Central memory CD8-positive, alpha-beta T cell (primary cell): ENCODE data around the gene NTHL1.

Experiments
- ATAC-seq: fragments of 150-1000 bp; cut with Tn5 transposase; replicated peaks from 2 replicates; pipeline ENCODE4 v1.10.0; 2022; ENCODE audit warnings: mild to moderate bottlenecking, moderate FRiP score, moderate number of reproducible peaks; ENCODE audit not compliant: poor library complexity, severe bottlenecking; ENCODE audit errors: extremely low read depth
- DNase-seq, 2 donors: peaks; one replicate each; pipeline ENCODE4 v3.0.0; 2021; ENCODE audit warnings: low spot score in 2 of 2
- H3K27ac Mint-ChIP-seq: one replicate; pipeline ENCODE4 v1.8.0; 2022; ENCODE audit warnings: low read depth, mild to moderate bottlenecking, moderate library complexity, mixed read lengths
- H3K27me3 Mint-ChIP-seq: one replicate; pipeline ENCODE4 v1.8.0; 2022; ENCODE audit warnings: mixed read lengths
- H3K36me3 Mint-ChIP-seq: one replicate; pipeline ENCODE4 v1.8.0; 2022; ENCODE audit warnings: mild to moderate bottlenecking, moderate library complexity, mixed read lengths; ENCODE audit not compliant: insufficient read depth
- H3K4me1 Mint-ChIP-seq: one replicate; pipeline ENCODE4 v1.8.0; 2022; ENCODE audit warnings: mixed read lengths
- H3K4me3 Mint-ChIP-seq: one replicate; pipeline ENCODE4 v1.8.0; 2022; ENCODE audit warnings: mild to moderate bottlenecking, moderate library complexity, mixed read lengths
- H3K9me3 Mint-ChIP-seq: one replicate; pipeline ENCODE4 v1.8.0; 2022; ENCODE audit warnings: mixed read lengths

Gene NTHL1

DNA sequence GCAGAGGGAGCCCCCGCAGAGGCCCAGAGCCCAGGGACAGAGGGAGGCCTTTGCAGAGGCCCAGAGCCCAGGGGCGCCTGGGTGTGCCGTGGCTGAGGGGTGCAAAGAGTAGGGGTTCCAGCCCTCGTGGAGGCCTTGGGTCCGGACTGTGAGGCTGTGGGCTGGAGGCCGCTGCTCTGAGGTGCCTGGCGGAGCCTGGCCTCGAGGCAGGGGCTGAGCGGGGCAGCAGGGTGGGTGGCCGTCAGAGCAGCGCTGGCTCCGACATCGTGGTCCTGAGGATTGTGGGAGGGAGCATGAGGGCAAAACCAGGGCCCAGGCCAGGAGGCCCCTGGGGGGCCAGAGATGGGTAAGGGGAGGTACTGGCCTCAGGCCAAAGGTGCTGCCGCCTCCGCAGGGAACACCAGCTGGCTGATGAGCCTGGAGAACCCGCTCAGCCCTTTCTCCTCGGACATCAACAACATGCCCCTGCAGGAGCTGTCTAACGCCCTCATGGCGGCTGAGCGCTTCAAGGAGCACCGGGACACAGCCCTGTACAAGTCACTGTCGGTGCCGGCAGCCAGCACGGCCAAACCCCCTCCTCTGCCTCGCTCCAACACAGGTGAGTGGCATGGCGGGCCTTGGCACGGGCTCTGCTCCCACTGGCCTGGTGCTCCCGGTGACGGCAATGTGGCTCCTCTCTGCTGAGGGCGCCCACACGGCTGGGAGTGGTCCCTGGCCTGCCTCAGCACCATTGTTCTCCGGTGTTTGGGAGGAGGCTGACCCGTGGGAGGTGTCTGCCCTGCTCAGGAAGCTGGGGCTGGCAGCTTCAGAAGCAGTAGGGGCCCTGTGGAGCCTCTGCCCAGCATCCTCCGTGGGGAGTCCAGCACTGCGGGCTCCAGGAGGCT is 33.8 kb upstream of the NTHL1 start:
- H3K9me3 Mint-ChIP-seq: no peaks in the 10 kb centered on the region
- DNase-seq (no peak), ATAC-seq (no peak)
- H3K36me3 Mint-ChIP-seq: peaks cover 11% of the 10 kb centered on the region
- H3K4me1 Mint-ChIP-seq: peaks cover 4% of the 10 kb centered on the region
- H3K27ac Mint-ChIP-seq: no peak overlapping the region
- H3K27me3 Mint-ChIP-seq: no peaks in the 10 kb centered on the region
- H3K4me3 Mint-ChIP-seq: no peak overlapping the region

DNA sequence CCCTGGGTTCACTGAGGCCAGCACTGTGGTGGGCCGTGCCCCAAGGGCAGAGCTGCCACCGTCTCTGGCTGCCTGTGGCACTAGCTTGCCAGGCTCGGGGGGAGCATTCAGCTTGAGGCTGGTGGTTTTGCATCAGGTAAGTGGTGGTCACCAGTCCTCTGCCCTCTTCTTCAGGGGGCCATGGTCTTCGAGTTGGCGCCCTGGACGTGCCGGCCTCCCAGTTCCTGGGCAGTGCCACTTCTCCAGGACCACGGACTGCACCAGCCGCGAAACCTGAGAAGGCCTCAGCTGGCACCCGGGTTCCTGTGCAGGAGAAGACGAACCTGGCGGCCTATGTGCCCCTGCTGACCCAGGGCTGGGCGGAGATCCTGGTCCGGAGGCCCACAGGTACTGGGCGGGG is 32.4 kb upstream of the NTHL1 start:
- no peak for DNase-seq
- no peak for ATAC-seq
- Mint-ChIP-seq H3K9me3 (no peaks in the 10 kb centered on the region), H3K4me3 (no peak overlapping the region), H3K27ac (no peak overlapping the region), H3K27me3 (no peaks in the 10 kb centered on the region), H3K4me1 (peaks cover 4% of the 10 kb centered on the region), H3K36me3 (peaks cover 12% of the 10 kb centered on the region)

GRCh38 chr16:2079311-2079800 is 31.7 kb upstream of the NTHL1 start:
- peaks cover 16% of the 10 kb centered on the region for H3K36me3 Mint-ChIP-seq
- H3K9me3 Mint-ChIP-seq: no peaks in the 10 kb centered on the region
- no peak for DNase-seq
- ATAC-seq: no peak
- H3K27me3 Mint-ChIP-seq: no peaks in the 10 kb centered on the region
- H3K4me1 Mint-ChIP-seq: peaks cover 9% of the 10 kb centered on the region
- no peak overlapping the region for H3K4me3 Mint-ChIP-seq
- no peak overlapping the region for H3K27ac Mint-ChIP-seq

DNA sequence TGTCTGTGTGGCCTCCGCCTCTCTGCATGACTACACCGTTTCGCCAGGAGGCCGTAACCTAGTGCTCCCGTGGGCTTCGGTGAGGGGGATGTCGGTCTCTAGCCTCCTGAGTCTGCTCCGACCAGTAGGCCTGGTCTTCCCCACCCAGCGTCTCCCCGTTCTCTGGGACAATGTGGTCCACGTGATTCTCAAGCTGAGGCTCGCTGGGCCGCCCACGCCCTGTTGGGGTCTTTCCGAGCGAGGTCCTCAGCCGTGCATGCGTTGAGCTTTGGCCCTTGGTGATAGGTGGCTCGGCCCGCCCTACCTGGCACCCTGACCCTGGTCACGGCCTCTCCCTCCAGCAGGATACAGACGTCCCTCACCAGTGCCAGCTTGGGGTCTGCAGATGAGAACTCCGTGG is 31.1 kb upstream of the NTHL1 start:
- no peak overlapping the region for H3K27ac Mint-ChIP-seq
- DNase-seq (no peak), ATAC-seq (no peak)
- no peaks in the 10 kb centered on the region for H3K27me3 Mint-ChIP-seq
- peaks cover 13% of the 10 kb centered on the region for H3K36me3 Mint-ChIP-seq
- no peaks in the 10 kb centered on the region for H3K9me3 Mint-ChIP-seq
- H3K4me3 Mint-ChIP-seq: no peak overlapping the region
- H3K4me1 Mint-ChIP-seq: peaks cover 9% of the 10 kb centered on the region

DNA sequence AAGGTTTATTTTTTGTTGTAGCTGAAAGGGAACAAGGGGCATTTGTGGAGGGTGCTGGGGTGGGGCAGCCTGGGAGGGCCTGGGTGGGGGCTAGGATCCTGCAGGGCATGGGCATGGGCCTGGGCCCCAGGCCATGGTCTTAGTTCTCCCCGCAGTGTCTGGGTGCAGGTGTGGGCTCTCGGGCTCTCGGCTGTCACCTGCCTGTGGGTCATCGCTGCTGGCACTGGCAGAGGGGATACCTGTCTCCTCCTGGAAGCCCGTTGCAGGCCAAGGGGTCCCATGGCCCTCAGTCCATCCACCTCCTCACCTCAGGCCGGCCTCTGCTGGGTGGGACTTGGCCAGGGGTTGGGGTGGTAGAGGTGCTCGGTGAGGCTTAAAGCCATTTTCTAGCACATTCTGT is 30.5 kb upstream of the NTHL1 start:
- Mint-ChIP-seq H3K27me3 (no peaks in the 10 kb centered on the region), H3K36me3 (peaks cover 13% of the 10 kb centered on the region), H3K4me1 (peaks cover 9% of the 10 kb centered on the region), H3K4me3 (no peak overlapping the region), H3K9me3 (no peaks in the 10 kb centered on the region), H3K27ac (no peak overlapping the region)
- no peak for DNase-seq
- ATAC-seq: no peak

DNA sequence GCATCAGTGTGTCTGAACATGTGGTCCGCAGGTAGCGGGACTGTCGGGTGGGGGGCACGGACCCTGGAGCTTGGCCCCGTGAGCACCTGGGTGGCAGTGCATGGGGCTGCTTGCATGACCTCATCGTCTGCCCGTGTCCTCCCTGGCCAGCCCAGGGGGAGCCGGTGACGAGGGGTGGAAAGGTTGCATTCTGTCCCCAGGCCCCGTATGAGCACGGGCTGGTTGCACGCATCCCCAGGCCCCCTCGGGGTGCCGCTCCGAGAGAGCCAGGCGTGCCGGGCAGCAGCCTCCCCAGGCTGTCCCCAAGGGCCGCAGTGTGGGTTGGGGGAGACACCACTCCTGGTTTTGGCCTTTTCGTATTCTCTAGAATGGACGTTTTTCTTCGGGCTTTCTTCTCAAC is 30.1 kb upstream of the NTHL1 start:
- Mint-ChIP-seq H3K4me3 (no peak overlapping the region), H3K27me3 (no peaks in the 10 kb centered on the region), H3K36me3 (peaks cover 12% of the 10 kb centered on the region), H3K27ac (no peak overlapping the region), H3K4me1 (peaks cover 9% of the 10 kb centered on the region), H3K9me3 (no peaks in the 10 kb centered on the region)
- ATAC-seq (no peak), DNase-seq (no peak)

DNA sequence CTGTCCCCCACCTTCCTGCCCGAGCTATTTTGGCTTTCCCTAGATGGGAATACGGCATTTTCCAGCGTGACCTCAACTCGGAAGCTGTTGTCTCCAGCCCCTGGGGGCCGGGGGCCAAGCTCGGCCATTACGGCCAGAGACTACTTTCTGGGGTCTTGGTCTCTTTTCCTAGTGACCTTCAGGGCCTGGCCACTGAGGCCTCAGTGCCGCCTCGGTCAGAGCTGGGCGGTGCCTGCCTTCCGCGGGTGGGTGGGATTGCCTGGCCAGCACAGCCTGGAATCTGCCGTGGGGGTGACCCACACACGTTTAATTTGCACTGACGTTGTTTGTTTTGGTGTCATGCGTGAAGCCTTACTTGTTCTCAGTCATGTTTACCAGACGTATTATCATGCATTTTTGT is 29.4 kb upstream of the NTHL1 start:
- H3K36me3 Mint-ChIP-seq: peaks cover 12% of the 10 kb centered on the region
- DNase-seq: no peak
- H3K27ac Mint-ChIP-seq: no peak overlapping the region
- no peak for ATAC-seq
- H3K4me3 Mint-ChIP-seq: no peak overlapping the region
- peaks cover 5% of the 10 kb centered on the region for H3K4me1 Mint-ChIP-seq
- no peaks in the 10 kb centered on the region for H3K9me3 Mint-ChIP-seq
- no peaks in the 10 kb centered on the region for H3K27me3 Mint-ChIP-seq

GRCh38 chr16:2076072-2076865 is 28.6 kb upstream of the NTHL1 start:
- Mint-ChIP-seq H3K27me3 (no peaks in the 10 kb centered on the region), H3K4me3 (no peak overlapping the region), H3K9me3 (no peaks in the 10 kb centered on the region), H3K36me3 (peaks cover 9% of the 10 kb centered on the region), H3K4me1 (peaks cover 5% of the 10 kb centered on the region), H3K27ac (no peak overlapping the region)
- no peak for DNase-seq
- no peak for ATAC-seq

GRCh38 chr16:2075631-2076030 is 28.0 kb upstream of the NTHL1 start:
- ATAC-seq (no peak), DNase-seq (no peak)
- peaks cover 5% of the 10 kb centered on the region for H3K4me1 Mint-ChIP-seq
- H3K27ac Mint-ChIP-seq: no peak overlapping the region
- H3K4me3 Mint-ChIP-seq: no peak overlapping the region
- no peaks in the 10 kb centered on the region for H3K27me3 Mint-ChIP-seq
- H3K36me3 Mint-ChIP-seq: peaks cover 8% of the 10 kb centered on the region
- H3K9me3 Mint-ChIP-seq: no peaks in the 10 kb centered on the region

GRCh38 chr16:2074071-2074470 is 26.4 kb upstream of the NTHL1 start:
- ATAC-seq (no peak), DNase-seq (no peak)
- no peak overlapping the region for H3K27ac Mint-ChIP-seq
- peaks cover 5% of the 10 kb centered on the region for H3K4me1 Mint-ChIP-seq
- no peaks in the 10 kb centered on the region for H3K9me3 Mint-ChIP-seq
- no peak overlapping the region for H3K4me3 Mint-ChIP-seq
- H3K27me3 Mint-ChIP-seq: no peaks in the 10 kb centered on the region
- peaks cover 5% of the 10 kb centered on the region for H3K36me3 Mint-ChIP-seq

GRCh38 chr16:2072926-2073325 is 25.3 kb upstream of the NTHL1 start:
- no peak for ATAC-seq
- Mint-ChIP-seq H3K4me3 (no peak overlapping the region), H3K4me1 (peaks cover 5% of the 10 kb centered on the region), H3K36me3 (peaks cover 5% of the 10 kb centered on the region), H3K27me3 (no peaks in the 10 kb centered on the region), H3K27ac (no peak overlapping the region), H3K9me3 (no peaks in the 10 kb centered on the region)
- DNase-seq: no peak

DNA sequence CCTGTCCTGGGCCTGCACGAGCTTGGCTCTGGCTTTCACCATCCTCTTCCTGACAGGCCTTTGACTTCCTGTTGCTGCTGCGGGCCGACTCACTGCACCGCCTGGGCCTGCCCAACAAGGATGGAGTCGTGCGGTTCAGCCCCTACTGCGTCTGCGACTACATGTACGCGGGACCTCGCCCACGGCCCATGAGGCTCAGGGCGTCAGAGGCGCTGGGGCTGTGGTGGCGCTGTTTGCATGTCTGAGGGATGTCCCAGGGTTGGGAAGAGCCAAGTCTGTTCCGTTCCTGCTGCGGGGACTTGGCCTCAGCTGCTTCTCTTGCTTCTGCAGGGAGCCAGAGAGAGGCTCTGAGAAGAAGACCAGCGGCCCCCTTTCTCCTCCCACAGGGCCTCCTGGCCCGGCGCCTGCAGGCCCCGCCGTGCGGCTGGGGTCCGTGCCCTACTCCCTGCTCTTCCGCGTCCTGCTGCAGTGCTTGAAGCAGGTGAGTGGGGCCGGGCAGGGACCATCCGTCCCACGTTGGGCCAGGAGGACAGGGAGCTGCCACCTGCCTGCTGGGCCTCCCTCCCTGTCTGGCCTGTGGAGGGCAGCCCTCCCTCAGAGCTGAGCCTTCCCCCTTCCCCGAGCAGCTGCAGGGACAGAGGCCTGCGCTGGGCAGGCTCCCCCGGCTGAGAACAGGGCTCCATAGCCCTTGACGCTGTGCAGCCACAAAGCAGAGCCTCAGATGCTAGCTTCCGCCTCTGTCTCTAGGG is 24.0 kb upstream of the NTHL1 start:
- H3K27me3 Mint-ChIP-seq: no peaks in the 10 kb centered on the region
- peaks cover 5% of the 10 kb centered on the region for H3K4me1 Mint-ChIP-seq
- ATAC-seq: no peak
- H3K36me3 Mint-ChIP-seq: peaks cover 5% of the 10 kb centered on the region
- no peak for DNase-seq
- H3K27ac Mint-ChIP-seq: no peak overlapping the region
- no peaks in the 10 kb centered on the region for H3K9me3 Mint-ChIP-seq
- H3K4me3 Mint-ChIP-seq: no peak overlapping the region
